NCI-H2196 treated with DMSO at 0.1 percent for 48 hours (cell line): Measurements from ENCODE around the gene MAP1LC3A.

Experiments
- DNase-seq: peaks from one replicate; lab custom pipeline; 2025; ENCODE audit not compliant: unreplicated experiment; lab: John Stamatoyannopoulos, UW

The MAP1LC3A gene

GRCh38 chr20:34528921-34529297 is 29.6 kb upstream of the MAP1LC3A start:
- DNase-seq = no peak

- no peak for DNase-seq
Measured at GRCh38 chr20:34529742-34530141, 28.8 kb upstream of the MAP1LC3A start.

DNA sequence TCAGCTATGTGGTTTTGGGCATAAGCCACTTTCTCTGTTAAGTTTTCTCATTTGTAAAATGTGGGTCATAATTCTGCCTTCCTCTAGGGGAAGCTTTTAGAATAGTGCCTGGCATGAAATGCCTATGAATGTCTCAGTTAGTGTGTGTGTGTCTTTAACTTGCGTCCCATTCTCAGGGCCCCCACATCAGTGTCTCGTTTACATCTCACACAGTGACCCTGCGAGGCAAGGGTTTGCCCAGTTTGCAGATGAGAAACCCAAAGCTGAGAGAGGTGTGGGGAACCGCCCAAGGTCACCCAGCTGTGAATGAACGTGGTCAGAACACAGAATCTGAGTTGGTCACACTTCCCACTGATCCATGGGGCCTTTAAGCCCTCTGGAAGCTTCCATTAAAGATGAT is 28.2 kb upstream of the MAP1LC3A start:
- no peak for DNase-seq

DNA sequence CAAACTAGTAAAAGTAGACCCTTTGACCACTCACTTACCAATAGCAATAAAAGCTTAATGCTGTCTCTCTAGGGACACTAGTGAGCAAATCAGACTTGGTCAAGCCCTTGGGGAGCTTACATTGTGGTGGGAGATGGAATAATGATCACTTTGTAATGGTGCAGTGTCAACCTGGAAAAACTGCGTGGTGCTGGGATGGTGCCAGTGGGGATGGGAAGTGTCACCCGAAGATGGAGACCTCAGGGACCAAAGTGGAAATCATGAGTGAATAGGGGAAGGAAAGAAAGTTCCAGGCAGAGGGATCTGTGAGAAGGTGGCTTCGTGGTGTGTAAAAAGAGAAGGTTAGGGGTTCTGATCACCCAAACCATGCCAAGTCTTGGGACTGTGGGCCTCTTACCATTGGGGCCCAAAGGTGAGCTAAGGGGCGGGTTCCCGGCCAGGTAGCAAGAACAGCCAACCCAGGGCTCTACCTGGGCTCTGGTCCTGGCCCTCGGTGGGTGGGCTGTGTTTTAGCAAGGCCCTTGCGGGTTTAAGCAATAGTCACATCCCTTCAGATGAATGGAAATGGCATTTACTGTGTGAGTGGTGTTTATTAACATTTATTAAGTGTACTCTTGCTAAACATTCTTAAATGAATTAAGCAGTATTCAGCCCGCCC is 26.8 kb upstream of the MAP1LC3A start:
- DNase-seq = no peak

- DNase-seq = no peak
Measured at GRCh38 chr20:34532320-34532719, 26.2 kb upstream of the MAP1LC3A start.

- DNase-seq = no peak
Measured at GRCh38 chr20:34532756-34533155, 25.8 kb upstream of the MAP1LC3A start.

DNA sequence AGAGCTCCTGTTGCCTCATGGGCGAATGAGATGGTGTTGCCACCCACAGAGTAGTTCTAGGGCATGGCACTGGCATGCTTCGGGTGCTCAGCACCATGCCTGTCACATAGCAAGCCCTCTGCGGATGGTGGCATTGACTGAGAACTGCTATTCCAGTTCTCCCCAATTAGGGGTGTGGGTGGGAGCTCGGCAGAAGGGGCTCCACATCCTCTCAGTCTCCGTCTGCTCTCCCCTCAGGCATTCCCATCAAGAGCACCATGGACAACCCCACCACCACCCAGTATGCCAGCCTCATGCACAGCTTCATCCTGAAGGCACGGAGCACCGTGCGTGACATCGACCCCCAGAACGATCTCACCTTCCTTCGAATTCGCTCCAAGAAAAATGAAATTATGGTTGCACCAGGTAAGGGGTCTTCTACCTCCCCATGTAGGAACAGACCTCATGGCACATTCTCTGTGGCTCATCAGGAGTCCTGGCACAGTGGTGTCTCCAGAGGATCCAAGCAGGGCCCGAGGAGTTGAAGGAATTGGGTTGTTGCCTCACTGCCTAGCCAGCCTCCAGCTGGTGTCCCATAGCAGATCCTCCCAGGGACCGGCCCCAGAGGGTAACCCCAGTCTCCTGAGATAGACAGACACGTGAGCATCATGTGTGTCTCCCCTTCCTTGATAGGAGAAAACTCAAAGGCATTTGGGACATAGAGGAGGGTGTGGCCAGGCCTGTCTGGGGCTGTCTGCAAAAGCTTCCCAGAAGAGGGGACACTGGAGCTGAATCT is 23.9 kb upstream of the MAP1LC3A start:
- DNase-seq = no peak

- DNase-seq = no peak
Measured at GRCh38 chr20:34535301-34535840, 23.1 kb upstream of the MAP1LC3A start.

- no peak for DNase-seq
Measured at GRCh38 chr20:34535857-34536256, 22.7 kb upstream of the MAP1LC3A start.

DNA sequence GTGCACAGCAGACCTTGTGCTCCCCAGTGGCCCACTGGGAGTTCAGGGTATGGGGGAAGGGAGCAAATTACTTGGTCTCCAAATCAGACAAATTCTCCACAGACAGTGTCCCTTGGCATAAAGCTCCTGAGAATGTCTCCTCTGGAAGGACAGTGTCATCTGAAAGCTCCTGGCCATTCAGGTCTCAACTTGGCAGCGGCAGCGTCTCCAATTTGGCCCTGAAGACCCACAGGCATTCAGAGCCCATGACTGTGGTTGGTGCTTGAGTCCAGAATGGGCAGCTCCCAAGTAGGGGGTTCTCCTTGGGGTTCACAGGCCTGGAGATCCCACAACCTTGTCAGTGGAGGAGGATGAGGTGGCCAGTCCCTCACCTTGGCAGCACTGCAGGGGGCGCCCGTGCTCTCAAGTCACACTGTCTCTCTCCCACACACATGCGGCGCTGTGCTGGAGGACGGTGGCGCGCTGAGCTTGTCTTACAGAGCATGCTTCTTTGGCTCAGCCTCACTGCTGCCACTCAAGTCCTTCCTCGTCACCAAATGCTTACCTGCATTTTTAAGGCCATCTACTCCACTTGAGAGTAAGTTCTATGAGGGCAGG is 21.6 kb upstream of the MAP1LC3A start:
- no peak for DNase-seq

DNA sequence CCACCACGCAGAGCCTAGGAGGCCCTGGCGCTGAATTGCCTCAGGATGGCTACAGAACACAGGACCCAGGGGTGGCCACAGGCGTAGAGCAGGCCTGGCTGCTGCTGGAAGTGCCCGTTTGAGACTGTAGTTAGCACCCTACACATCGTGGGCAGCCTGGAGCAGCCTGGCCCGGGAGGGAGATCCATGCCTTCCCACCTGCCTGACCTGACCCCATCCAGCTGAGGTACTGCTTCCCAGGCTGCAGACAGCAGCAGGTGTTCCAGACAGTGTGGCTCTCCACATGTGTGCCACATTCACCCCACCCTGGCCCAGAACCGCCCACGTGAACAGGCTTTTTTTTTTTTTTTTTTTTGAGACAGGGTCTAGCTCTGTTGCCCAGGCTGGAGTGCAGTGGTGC is 20.9 kb upstream of the MAP1LC3A start:
- DNase-seq = no peak

GRCh38 chr20:34538671-34539123 is 19.8 kb upstream of the MAP1LC3A start:
- DNase-seq = peak; percentile 20

DNA sequence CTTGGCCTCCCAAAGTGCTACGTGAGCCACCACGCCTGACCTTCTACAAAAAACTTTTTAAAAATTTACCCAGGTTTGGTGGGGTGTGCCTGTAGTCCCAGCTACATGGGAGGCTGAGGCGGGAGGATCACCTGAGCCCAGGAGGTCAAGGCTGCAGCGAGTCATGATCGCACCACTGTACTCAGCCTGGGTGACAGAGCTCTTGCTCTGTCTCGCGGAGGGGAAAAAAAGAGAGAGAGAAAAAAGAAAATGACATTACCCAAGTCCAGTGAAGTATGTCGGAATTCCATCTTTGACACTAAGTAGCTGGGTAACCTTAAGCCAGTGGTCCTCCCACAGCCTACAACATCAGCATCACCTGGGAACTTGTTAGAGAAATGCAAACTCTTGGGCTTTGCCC is 18.8 kb upstream of the MAP1LC3A start:
- no peak for DNase-seq

- DNase-seq = no peak
Measured at GRCh38 chr20:34540596-34541263, 17.8 kb upstream of the MAP1LC3A start.

- no peak for DNase-seq
Measured at GRCh38 chr20:34541264-34541901, 17.1 kb upstream of the MAP1LC3A start.

- no peak for DNase-seq
Measured at GRCh38 chr20:34541917-34542316, 16.6 kb upstream of the MAP1LC3A start.

- no peak for DNase-seq
Measured at GRCh38 chr20:34542439-34542838, 16.1 kb upstream of the MAP1LC3A start.

- no peak for DNase-seq
Measured at GRCh38 chr20:34543463-34544056, 15.0 kb upstream of the MAP1LC3A start.

DNA sequence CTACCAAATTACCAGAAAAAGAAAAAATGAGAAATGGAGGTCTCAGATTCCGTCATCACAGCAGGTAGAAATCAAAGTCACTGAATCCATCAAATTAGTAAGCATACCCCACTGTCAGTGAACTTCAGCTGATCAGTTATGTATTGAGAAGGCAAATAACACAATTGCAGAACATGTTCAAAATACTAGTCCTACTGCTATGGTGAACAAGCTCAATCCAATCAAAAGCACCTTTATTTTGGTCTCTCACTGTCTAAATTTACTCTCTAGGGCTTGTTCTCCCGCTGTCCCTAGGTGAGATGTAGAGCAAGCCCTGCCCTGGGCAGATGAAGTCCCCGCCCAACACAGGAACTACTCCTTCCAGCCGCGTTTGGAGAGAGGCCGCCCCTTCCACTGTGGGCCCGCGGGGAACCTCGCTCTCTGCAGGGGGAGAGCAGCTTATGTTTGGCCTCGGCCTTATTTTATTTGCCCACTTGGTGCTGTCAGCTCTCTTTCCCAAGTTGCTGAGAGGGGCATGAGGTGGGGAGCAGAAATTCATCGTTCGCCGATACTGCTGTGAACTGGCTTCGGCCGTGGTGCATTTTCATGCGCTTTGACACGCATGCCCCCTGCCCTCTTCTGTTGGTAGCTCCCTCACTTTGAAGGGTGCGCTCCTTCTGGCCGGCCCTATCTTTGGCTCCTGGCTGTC is 14.3 kb upstream of the MAP1LC3A start:
- DNase-seq = no peak

GRCh38 chr20:34546751-34547181 is 11.8 kb upstream of the MAP1LC3A start:
- DNase-seq = peak; percentile 38
